T-cell (primary cell): ENCODE measurements around the gene ADAM10. TPM values are rescaled to one million over a fixed set of nuclear protein-coding genes. Genes with fewer than 3 reads are reported as not detected.

Source experiments
- ATAC-seq, 4 experiments: fragments of 200-7000 bp in 3 of 4; fragments of 150-1000 bp in 1 of 4; cut with Tn5 transposase; replicated peaks in 1 of 4; 1 replicate in 3 of 4; 2 replicates in 1 of 4; pipeline ENCODE4 v1.10.0; 2021; ENCODE audit warnings: moderate library complexity in 3 of 4, mild to moderate bottlenecking in 2 of 4, moderate number of reproducible peaks in 1 of 4
- CTCF ChIA-PET, 2 donors: fragments of 300-600 bp; sonication (Branson Sonifier 250); formaldehyde crosslinking; loops; one replicate each; lab custom pipeline; 2022; ENCODE audit warnings: antibody characterized with exemption in 2 of 2; lab: Charles Lee
- POLR2A ChIA-PET, 2 donors: fragments of 300-600 bp; sonication (Branson Sonifier 250); formaldehyde crosslinking; loops; one replicate each; lab custom pipeline; 2022; ENCODE audit warnings: antibody characterized with exemption in 2 of 2; lab: Charles Lee
- DNase-seq, 35 experiments: peaks; one replicate each; pipeline versions ENCODE4 v3.0.0 to v3.0.0-alpha.2; 2013 to 2023
- H3K27ac ChIP-seq: one replicate; pipeline ENCODE4 v1.5.1; 2013; ENCODE audit warnings: low read length
- H3K27me3 ChIP-seq, 2 experiments: replicated peaks in 1 of 2; 1 replicate in 1 of 2; 2 replicates in 1 of 2; pipeline versions ENCODE4 v1.6.1 to v1.7.0; 2013; ENCODE audit warnings: low read length in 1 of 2, mixed read lengths in 1 of 2; ENCODE audit not compliant: control insufficient read depth in 2 of 2, insufficient read depth in 2 of 2; ENCODE audit errors: extremely low read depth in 1 of 2
- H3K36me3 ChIP-seq, 2 donors: 1 replicate in 1 of 2; 2 replicates in 1 of 2; pipeline versions ENCODE4 v1.6.1 to v1.7.0; 2013; ENCODE audit warnings: low read length in 1 of 2; ENCODE audit not compliant: control insufficient read depth in 2 of 2, insufficient read depth in 1 of 2; ENCODE audit errors: extremely low read depth in 1 of 2
- H3K4me1 ChIP-seq, 2 experiments: 1 replicate in 1 of 2; 2 replicates in 1 of 2; pipeline versions ENCODE4 v1.6.1 to v1.7.0; 2013; ENCODE audit warnings: low read length in 2 of 2, mixed read lengths in 1 of 2; ENCODE audit not compliant: insufficient read depth in 2 of 2, control insufficient read depth in 1 of 2; ENCODE audit errors: extremely low read depth in 1 of 2
- H3K4me3 ChIP-seq, 2 donors: 1 replicate in 1 of 2; 2 replicates in 1 of 2; pipeline versions ENCODE4 v1.5.1 to v1.7.0; 2013; ENCODE audit warnings: mild to moderate bottlenecking in 2 of 2, low read length in 1 of 2, moderate library complexity in 1 of 2; ENCODE audit not compliant: control insufficient read depth in 1 of 2; ENCODE audit errors: extremely low read depth in 1 of 2
- H3K9me3 ChIP-seq: 2 replicates; pipeline ENCODE4 v1.7.0; 2013
- H3K27ac Mint-ChIP-seq, 2 donors: one replicate each; pipeline ENCODE4 v1.8.0; 2020 to 2021; ENCODE audit warnings: mild to moderate bottlenecking in 2 of 2, mixed read lengths in 2 of 2
- H3K27me3 Mint-ChIP-seq, 2 donors: one replicate each; pipeline ENCODE4 v1.8.0; 2021 to 2022; ENCODE audit warnings: mixed read lengths in 2 of 2
- H3K36me3 Mint-ChIP-seq: one replicate; pipeline ENCODE4 v1.8.0; 2021; ENCODE audit warnings: mixed read lengths
- H3K4me1 Mint-ChIP-seq, 3 donors: one replicate each; pipeline ENCODE4 v1.8.0; 2020 to 2022; ENCODE audit warnings: mixed read lengths in 3 of 3, mild to moderate bottlenecking in 1 of 3
- H3K4me3 Mint-ChIP-seq, 3 donors: one replicate each; pipeline ENCODE4 v1.8.0; 2020 to 2022; ENCODE audit warnings: mild to moderate bottlenecking in 3 of 3, mixed read lengths in 3 of 3, moderate library complexity in 3 of 3
- H3K9me3 Mint-ChIP-seq, 3 donors: one replicate each; pipeline ENCODE4 v1.8.0; 2020 to 2022; ENCODE audit warnings: mixed read lengths in 3 of 3
- WGBS: methylation state at CpG from one replicate; pipeline ENCODE4 v1.1.5; 2013; ENCODE audit warnings: missing lambda C conversion rate; ENCODE audit not compliant: insufficient coverage; 5-methylcytosine and 5-hydroxymethylcytosine counted together
- total RNA-seq, 35 experiments: library from RNA in 6 of 35; stranded (reverse) in 6 of 35; fragments of 120-200 nt in 1 of 35; gene quantifications; one replicate each; pipeline versions ENCODE4 v1.2.1 to v1.2.4 and lab custom pipeline; 2013 to 2026

Gene ADAM10
- total RNA-seq, 5 donors from 2014 or later (not counting 1 experiment from before 2014, with no cell fraction given) = 99.5 to 146 (median 113) TPM

DNA sequence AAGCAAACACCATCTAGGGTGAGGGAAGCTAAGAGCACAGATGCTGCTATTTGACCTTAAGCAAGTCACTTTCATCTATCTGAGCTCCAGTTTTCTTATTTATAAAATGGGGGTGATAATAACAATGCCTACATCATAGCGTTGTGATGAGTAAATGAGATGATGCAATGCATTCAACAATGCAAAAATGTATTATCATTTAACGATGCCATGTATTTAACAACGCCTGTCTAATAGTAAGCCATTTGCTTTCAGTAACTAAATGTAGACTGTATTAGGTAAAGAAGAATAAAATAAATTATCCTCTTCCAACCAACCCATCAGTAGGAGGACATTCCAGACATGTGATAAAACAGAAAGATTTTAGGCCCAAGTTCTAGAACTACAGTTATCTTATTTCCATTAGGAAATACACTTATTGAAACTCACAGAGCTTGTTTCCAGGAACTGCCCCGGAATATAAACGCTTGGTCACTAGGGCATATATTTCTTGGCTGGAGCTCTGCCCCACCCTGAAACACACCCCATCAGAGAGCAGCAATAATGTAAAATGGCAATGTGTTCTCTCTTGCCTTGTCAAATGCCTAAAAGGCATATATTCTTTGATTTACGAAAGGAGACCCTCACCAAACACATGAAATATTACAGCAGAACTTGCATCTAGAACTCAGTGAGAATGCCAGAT lies 189.5 kb downstream of the ADAM10 start:
- no peak overlapping the region for H3K4me3 ChIP-seq
- WGBS = no CpG with 5 or more reads among the region's 6 CpGs
- H3K27me3 ChIP-seq = no peaks in the 10 kb centered on the region
- Mint-ChIP-seq H3K36me3 (no peaks in the 10 kb centered on the region), H3K4me3 (no peak overlapping the region), H3K9me3 (no peaks in the 10 kb centered on the region), H3K27me3 (no peaks in the 10 kb centered on the region), H3K27ac (no peak overlapping the region), H3K4me1 (no peaks in the 10 kb centered on the region)
- ATAC-seq (no peak), DNase-seq (no peak)
- H3K36me3 ChIP-seq = peaks cover 0 to 3% of the 10 kb centered on the region in 2 donors
- no peaks in the 10 kb centered on the region for H3K9me3 ChIP-seq
- H3K4me1 ChIP-seq = no peaks in the 10 kb centered on the region
- no peak overlapping the region for H3K27ac ChIP-seq
- ChIA-PET POLR2A (no interaction called here), CTCF (no interaction called here)

DNA sequence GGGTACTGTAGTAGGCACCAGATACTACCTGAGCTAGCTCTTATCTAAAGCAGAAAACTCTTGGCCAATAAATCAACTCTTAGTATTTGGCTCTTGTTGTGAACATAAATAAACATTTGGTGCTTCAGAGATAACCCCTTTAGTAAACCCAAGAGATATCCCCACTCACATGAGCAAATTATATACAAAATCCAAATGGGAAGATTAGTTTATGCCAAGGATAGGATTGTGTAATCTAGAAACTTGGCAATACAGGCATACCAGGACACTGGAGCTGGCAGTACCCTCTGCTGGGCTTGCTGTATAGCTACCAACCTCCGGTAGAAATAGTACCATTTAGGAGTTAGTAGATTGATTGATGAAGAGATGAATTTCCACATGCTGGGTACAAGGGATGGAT lies 190.7 kb downstream of the ADAM10 start:
- CTCF ChIA-PET = no interaction called here
- no peak overlapping the region for H3K27ac Mint-ChIP-seq
- WGBS = no CpG with 5 or more reads among the region's 1 CpG

DNA sequence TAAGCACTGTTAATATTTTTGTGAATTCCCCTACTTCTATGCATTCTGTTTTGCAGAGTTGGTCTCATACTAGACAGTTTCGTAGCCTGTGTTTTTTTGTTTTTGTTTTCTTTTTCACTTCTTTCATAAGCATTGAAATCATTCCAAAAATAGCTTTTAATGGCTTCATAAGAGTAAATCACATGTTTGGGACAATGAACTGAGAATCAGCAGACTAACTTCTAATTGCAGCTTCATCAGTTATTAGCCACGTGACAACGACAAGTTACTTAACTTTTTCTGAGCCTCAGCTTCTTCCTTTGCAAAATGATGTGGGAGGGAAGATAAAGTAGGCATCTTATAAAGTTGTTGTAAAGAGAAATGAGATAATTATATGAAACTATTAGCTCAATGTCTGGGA lies 193.0 kb downstream of the ADAM10 start:
- ATAC-seq (no peak), DNase-seq (no peak)
- H3K4me1 Mint-ChIP-seq = peaks cover 6 to 12% (median 8%) of the 10 kb centered on the region in 3 donors
- no peaks in the 10 kb centered on the region for H3K9me3 Mint-ChIP-seq
- Histone ChIP-seq H3K9me3 (no peaks in the 10 kb centered on the region), H3K4me3 (no peak overlapping the region), H3K27ac (no peak overlapping the region), H3K27me3 (peaks cover 0 to 9% of the 10 kb centered on the region in 2 experiments), H3K4me1 (peaks cover 3% of the 10 kb centered on the region in 2 experiments), H3K36me3 (no peaks in the 10 kb centered on the region)
- H3K27ac Mint-ChIP-seq = no peak overlapping the region
- no peak overlapping the region for H3K4me3 Mint-ChIP-seq
- H3K36me3 Mint-ChIP-seq = no peaks in the 10 kb centered on the region
- ChIA-PET CTCF (no interaction called here), POLR2A (interaction anchor here in 1 of 2 donors (0.5 kb wide), 1 partner anchor 247 kb away, joined by 6 read pairs; no protein-coding TSS in a partner anchor)
- H3K27me3 Mint-ChIP-seq = no peaks in the 10 kb centered on the region
- no CpG with 5 or more reads among the region's 3 CpGs for WGBS

More for the DNA sequence above, 190.7 kb downstream of the ADAM10 start:
- DNase-seq (no peak), ATAC-seq (no peak)
- H3K4me1 ChIP-seq = no peaks in the 10 kb centered on the region
- no peak overlapping the region for H3K27ac ChIP-seq
- H3K36me3 Mint-ChIP-seq = no peaks in the 10 kb centered on the region
- no peak overlapping the region for H3K4me3 Mint-ChIP-seq
- peaks cover 0 to 3% of the 10 kb centered on the region in 2 donors for H3K36me3 ChIP-seq
- H3K27me3 Mint-ChIP-seq = no peaks in the 10 kb centered on the region
- POLR2A ChIA-PET = no interaction called here
- H3K4me1 Mint-ChIP-seq = peaks cover 0 to 2% (median 0%) of the 10 kb centered on the region in 3 donors
- H3K4me3 ChIP-seq = no peak overlapping the region
- H3K9me3 Mint-ChIP-seq = no peaks in the 10 kb centered on the region
- no peaks in the 10 kb centered on the region for H3K27me3 ChIP-seq
- no peaks in the 10 kb centered on the region for H3K9me3 ChIP-seq

DNA sequence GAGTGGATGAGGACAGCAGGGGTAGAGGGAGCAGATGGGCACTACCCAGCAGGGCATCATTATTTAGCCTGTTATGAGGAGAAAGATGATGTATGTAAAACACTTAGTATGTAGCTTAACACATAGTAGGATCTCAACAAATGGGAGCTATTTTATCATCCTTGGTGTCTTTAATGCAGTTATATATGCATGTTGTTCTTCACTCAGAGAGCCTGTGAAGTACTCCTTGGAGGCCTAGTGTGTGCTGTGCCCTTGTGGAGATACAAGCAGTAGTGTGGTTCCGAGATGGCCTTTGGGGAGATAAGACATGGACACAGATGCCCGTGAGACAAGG lies 193.5 kb downstream of the ADAM10 start:
- CTCF ChIA-PET = no interaction called here
- no peaks in the 10 kb centered on the region for H3K9me3 Mint-ChIP-seq
- no peak overlapping the region for H3K27ac Mint-ChIP-seq
- no peak overlapping the region for H3K4me3 Mint-ChIP-seq
- H3K27ac ChIP-seq = no peak overlapping the region
- H3K27me3 ChIP-seq = peaks cover 0 to 11% of the 10 kb centered on the region in 2 experiments
- peaks cover 3 to 6% of the 10 kb centered on the region in 2 experiments for H3K4me1 ChIP-seq
- H3K36me3 Mint-ChIP-seq = no peaks in the 10 kb centered on the region
- POLR2A ChIA-PET = interaction anchor here in 1 of 2 donors (0.6 kb wide), 1 partner anchor 82 kb away, joined by 4 read pairs; no protein-coding TSS in a partner anchor
- H3K27me3 Mint-ChIP-seq = no peaks in the 10 kb centered on the region
- DNase-seq (no peak), ATAC-seq (no peak)
- H3K4me3 ChIP-seq = no peak overlapping the region
- WGBS = no CpG with 5 or more reads among the region's 2 CpGs
- H3K4me1 Mint-ChIP-seq = peaks cover 11 to 18% (median 13%) of the 10 kb centered on the region in 3 donors
- no peaks in the 10 kb centered on the region for H3K9me3 ChIP-seq
- no peaks in the 10 kb centered on the region for H3K36me3 ChIP-seq

DNA sequence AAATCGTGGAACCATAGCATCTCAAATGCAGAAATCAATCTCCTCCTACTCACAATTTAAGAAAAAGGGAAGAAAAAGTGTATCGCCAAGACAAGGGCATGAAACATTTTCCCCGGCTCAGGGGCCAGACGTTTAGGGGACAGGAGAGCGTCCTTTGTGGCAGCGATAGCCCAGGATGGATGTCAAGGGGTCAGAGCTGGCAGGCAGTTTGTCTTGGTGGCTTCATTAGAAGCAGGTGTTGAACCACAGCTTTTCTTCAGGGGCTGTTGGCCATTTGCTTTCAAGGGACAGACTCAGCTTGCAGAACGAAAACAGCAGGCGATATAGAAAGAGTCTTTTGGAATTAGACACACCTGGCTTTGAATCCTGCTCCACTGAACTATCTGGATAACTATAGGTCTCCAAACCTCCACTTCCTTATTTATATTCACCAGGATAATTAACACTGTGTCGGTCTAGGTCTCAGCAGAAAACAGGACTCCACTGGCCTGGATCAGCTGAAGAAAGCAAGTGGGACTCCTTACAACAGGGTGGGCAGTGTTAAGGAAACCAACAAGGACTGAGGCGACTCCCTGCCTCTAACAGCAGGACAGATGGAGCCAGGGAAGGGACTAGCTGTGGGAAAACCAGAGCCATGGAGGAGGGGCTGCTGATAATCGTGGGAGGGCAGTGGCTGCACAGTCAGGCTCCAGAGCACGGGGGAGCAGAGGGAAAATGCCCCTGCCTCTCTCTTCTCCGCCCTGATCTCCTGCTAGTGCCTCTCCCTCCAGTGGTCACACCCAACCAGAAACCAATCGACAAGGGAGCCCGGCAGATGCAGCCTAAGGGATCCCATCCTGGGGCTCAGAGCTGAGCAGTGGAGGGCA lies 194.1 kb downstream of the ADAM10 start:
- Histone ChIP-seq H3K27me3 (peaks cover 0 to 11% of the 10 kb centered on the region in 2 experiments), H3K4me3 (no peak overlapping the region), H3K27ac (no peak overlapping the region), H3K36me3 (no peaks in the 10 kb centered on the region), H3K4me1 (peaks cover 3 to 7% of the 10 kb centered on the region in 2 experiments), H3K9me3 (no peaks in the 10 kb centered on the region)
- no peak for ATAC-seq
- H3K27ac Mint-ChIP-seq = no peak overlapping the region
- no peak for DNase-seq
- peaks cover 12 to 20% (median 14%) of the 10 kb centered on the region in 3 donors for H3K4me1 Mint-ChIP-seq
- no peak overlapping the region for H3K4me3 Mint-ChIP-seq
- H3K36me3 Mint-ChIP-seq = no peaks in the 10 kb centered on the region
- no peaks in the 10 kb centered on the region for H3K9me3 Mint-ChIP-seq
- 87% methylated on average over 9 of the region's 15 CpGs for WGBS
- ChIA-PET POLR2A (interaction anchor here in 1 of 2 donors (0.6 kb wide), 1 partner anchor 81 kb away, joined by 4 read pairs; no protein-coding TSS in a partner anchor), CTCF (no interaction called here)
- no peaks in the 10 kb centered on the region for H3K27me3 Mint-ChIP-seq

DNA sequence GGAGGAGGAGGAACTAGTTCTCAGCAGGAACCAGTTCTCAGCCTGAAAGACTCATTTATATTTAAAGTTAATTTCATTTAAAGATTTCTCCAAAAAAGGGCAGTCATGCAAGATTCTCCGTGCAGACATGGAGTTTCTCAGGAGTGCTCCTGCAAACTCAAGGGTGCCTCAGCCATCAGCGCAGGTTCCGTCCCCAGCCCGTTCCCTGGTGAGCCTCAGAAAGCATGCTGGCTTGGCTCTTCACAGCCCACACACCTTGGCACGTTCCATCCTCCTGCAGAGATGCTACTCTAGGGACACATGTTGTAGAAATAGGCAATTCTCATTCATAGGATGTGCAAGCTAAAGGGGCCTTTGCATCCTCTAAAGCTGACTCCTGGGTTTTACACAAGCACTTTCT lies 194.7 kb downstream of the ADAM10 start:
- peaks cover 3 to 7% of the 10 kb centered on the region in 2 experiments for H3K4me1 ChIP-seq
- POLR2A ChIA-PET = no interaction called here
- 92% methylated on average over 5 of the region's 5 CpGs for WGBS

More for the DNA sequence above, 194.7 kb downstream of the ADAM10 start:
- no peak overlapping the region for H3K27ac ChIP-seq
- Mint-ChIP-seq H3K36me3 (no peaks in the 10 kb centered on the region), H3K9me3 (no peaks in the 10 kb centered on the region), H3K27me3 (no peaks in the 10 kb centered on the region), H3K4me1 (peaks cover 12 to 20% (median 16%) of the 10 kb centered on the region in 3 donors), H3K27ac (no peak overlapping the region), H3K4me3 (no peak overlapping the region)
- DNase-seq (no peak), ATAC-seq (no peak)
- peaks cover 0 to 11% of the 10 kb centered on the region in 2 experiments for H3K27me3 ChIP-seq
- CTCF ChIA-PET = no interaction called here
- H3K4me3 ChIP-seq = no peak overlapping the region
- no peaks in the 10 kb centered on the region for H3K9me3 ChIP-seq
- H3K36me3 ChIP-seq = no peaks in the 10 kb centered on the region
